HCT116 (cell line): ENCODE measurements around the gene LNP1. TPM values are rescaled to one million over a fixed set of nuclear protein-coding genes. Genes with fewer than 3 reads are reported as not detected.

Experiments
- ATAC-seq: fragments of 200-7000 bp; cut with Tn5 transposase; 2 replicates; pipeline ENCODE4 v1.9.1; 2020; ENCODE audit warnings: mild to moderate bottlenecking, moderate library complexity
- BruUV-seq: library from RNA; stranded (reverse); fragments of 400-500 nt; replicated peaks from 2 replicates; lab custom pipeline; 2021; lab: Mats Ljungman, UMichigan
- CTCF ChIA-PET: fragments of 300-600 bp; sonication (Branson Sonifier 250); formaldehyde crosslinking; loops from one replicate; lab custom pipeline; 2021; ENCODE audit warnings: antibody characterized with exemption; lab: Charles Lee
- POLR2A ChIA-PET: fragments of 300-600, 350-600 bp; sonication (Branson Sonifier 250); formaldehyde crosslinking; loops from one replicate; lab custom pipeline; 2021; ENCODE audit warnings: antibody characterized with exemption; lab: Charles Lee
- RAD21 ChIA-PET, 2 experiments: fragments of 300-600 bp; sonication (Branson Sonifier 250); formaldehyde crosslinking; loops; one replicate each; lab custom pipeline; 2023; ENCODE audit warnings: low total read pairs in 2 of 2; ENCODE audit not compliant: uncharacterized antibody in 2 of 2, unreplicated experiment in 2 of 2, low non-redundant PET in 1 of 2; lab: Charles Lee
- DNase-seq: peaks from one replicate; pipeline ENCODE4 v3.0.0-alpha.2; 2010; ENCODE audit warnings: low read depth, low spot score
- H2AFZ ChIP-seq: fragments of 200-600 bp; shearing (Covaris generic), sonication (generic); 2 replicates; pipeline ENCODE4 v1.6.1; 2017; ENCODE audit warnings: low read depth, mixed run types, mixed read lengths, antibody characterized with exemption, low read length; ENCODE audit not compliant: poor library complexity, severe bottlenecking
- H3K27ac ChIP-seq: 2 replicates; pipeline ENCODE4 v1.5.1; 2012; ENCODE audit warnings: low read depth, low read length
- H3K27me3 ChIP-seq: fragments of 200-600 bp; sonication (generic); 2 replicates; pipeline ENCODE4 v1.6.1; 2016; ENCODE audit warnings: mixed run types, low read length, mixed read lengths; ENCODE audit not compliant: insufficient read depth
- H3K36me3 ChIP-seq, 2 experiments: fragments of 200-500 bp in 1 of 2; fragments of 200-600 bp in 1 of 2; sonication (Bioruptor generic) in 1 of 2; sonication (generic) in 1 of 2; 2 replicates each; pipeline versions ENCODE4 v1.5.1 to v1.6.1; 2014 to 2016; ENCODE audit warnings: low read length in 2 of 2, inconsistent platforms in 1 of 2, mixed read lengths in 1 of 2, mixed run types in 1 of 2; ENCODE audit not compliant: insufficient read depth in 2 of 2, control insufficient read depth in 1 of 2
- H3K4me1 ChIP-seq, 2 experiments: fragments of 200-600 bp in 1 of 2; sonication (generic) in 1 of 2; 2 replicates each; pipeline versions ENCODE4 v1.5.1 to v1.6.1; 2012 to 2017; ENCODE audit warnings: low read length in 2 of 2, inconsistent platforms in 1 of 2, mild to moderate bottlenecking in 1 of 2, mixed read lengths in 1 of 2, mixed run types in 1 of 2, moderate library complexity in 1 of 2; ENCODE audit not compliant: insufficient read depth in 2 of 2, control insufficient read depth in 1 of 2
- H3K4me2 ChIP-seq: fragments of 200-600 bp; sonication (generic); 2 replicates; pipeline ENCODE4 v1.6.1; 2017; ENCODE audit warnings: mixed run types, low read length, mixed read lengths
- H3K4me3 ChIP-seq, 2 experiments: fragments of 200-600 bp in 1 of 2; sonication (generic) in 1 of 2; replicated peaks in 1 of 2; 2 replicates each; pipeline ENCODE4 v1.5.1; 2011 to 2016; ENCODE audit warnings: low read length in 2 of 2, control low read depth in 1 of 2, low read depth in 1 of 2, mild to moderate bottlenecking in 1 of 2, mixed read lengths in 1 of 2, mixed run types in 1 of 2
- H3K79me2 ChIP-seq: fragments of 200-600 bp; sonication (generic); 2 replicates; pipeline ENCODE4 v1.6.1; 2017; ENCODE audit warnings: mild to moderate bottlenecking, mixed run types, low read length, moderate library complexity, mixed read lengths; ENCODE audit not compliant: insufficient read depth
- H3K9ac ChIP-seq: fragments of 200-600 bp; sonication (generic); 2 replicates; pipeline ENCODE4 v1.6.1; 2016; ENCODE audit warnings: low read length, mixed read lengths
- H3K9me2 ChIP-seq: fragments of 200-600 bp; sonication (generic), shearing (Covaris generic); 2 replicates; pipeline ENCODE4 v1.6.1; 2017; ENCODE audit warnings: mixed run types, mild to moderate bottlenecking, moderate library complexity; ENCODE audit not compliant: insufficient read depth
- H3K9me3 ChIP-seq, 2 experiments: fragments of 200-500 bp in 1 of 2; fragments of 200-600 bp in 1 of 2; sonication (Bioruptor generic) in 1 of 2; sonication (generic) in 1 of 2; 2 replicates each; pipeline ENCODE4 v1.6.1; 2014 to 2017; ENCODE audit warnings: low read length in 2 of 2, mixed read lengths in 2 of 2, inconsistent platforms in 1 of 2, low read depth in 1 of 2, mild to moderate bottlenecking in 1 of 2, mixed run types in 1 of 2, moderate library complexity in 1 of 2; ENCODE audit not compliant: control insufficient read depth in 1 of 2, insufficient read depth in 1 of 2
- H4K20me1 ChIP-seq: fragments of 200-600 bp; sonication (generic), shearing (Covaris generic); 2 replicates; pipeline ENCODE4 v1.6.1; 2017; ENCODE audit warnings: mixed run types, mild to moderate bottlenecking, moderate library complexity; ENCODE audit not compliant: insufficient read depth
- CBX3 ChIP-seq: IDR thresholded peaks from 2 replicates; pipeline ENCODE4 v1.6.1; 2012; ENCODE audit warnings: low read depth
- CEBPB ChIP-seq: IDR thresholded peaks from 2 replicates; pipeline ENCODE4 v1.6.1; 2012; ENCODE audit warnings: low read depth
- EGR1 ChIP-seq: IDR thresholded peaks from 2 replicates; pipeline ENCODE4 v1.6.1; 2012; ENCODE audit warnings: low read depth
- ELF1 ChIP-seq: IDR thresholded peaks from 2 replicates; pipeline ENCODE4 v1.6.1; 2012; ENCODE audit warnings: low read depth, borderline replicate concordance
- EZH2 ChIP-seq: fragments of 200-600 bp; sonication (generic); IDR thresholded peaks from 2 replicates; pipeline ENCODE4 v1.6.1; 2017; ENCODE audit warnings: antibody characterized with exemption, mixed run types
- EZH2phosphoT487 ChIP-seq: fragments of 200-600 bp; IDR thresholded peaks from 2 replicates; pipeline ENCODE4 v1.6.1; 2018; ENCODE audit warnings: antibody characterized with exemption, borderline replicate concordance
- FOSL1 ChIP-seq: IDR thresholded peaks from 2 replicates; pipeline ENCODE4 v1.6.1; 2012; ENCODE audit warnings: low read depth
- JUND ChIP-seq: IDR thresholded peaks from 2 replicates; pipeline ENCODE4 v1.6.1; 2012
- RAD21 ChIP-seq: IDR thresholded peaks from 2 replicates; pipeline ENCODE4 v1.6.1; 2012; ENCODE audit warnings: low read depth, mild to moderate bottlenecking
- SP1 ChIP-seq: IDR thresholded peaks from 2 replicates; pipeline ENCODE4 v1.6.1; 2012; ENCODE audit warnings: low read depth
- SRF ChIP-seq: IDR thresholded peaks from 2 replicates; pipeline ENCODE4 v1.6.1; 2012; ENCODE audit warnings: low read depth
- TCF7L2 ChIP-seq: IDR thresholded peaks from 2 replicates; pipeline ENCODE4 v1.7.0; 2011; ENCODE audit warnings: borderline replicate concordance, inconsistent platforms; ENCODE audit not compliant: insufficient read depth, insufficient read length; ENCODE audit errors: extremely low read depth
- YY1 ChIP-seq: IDR thresholded peaks from 2 replicates; pipeline ENCODE4 v1.6.1; 2011; ENCODE audit warnings: low read length, low read depth, moderate library complexity, mild to moderate bottlenecking; ENCODE audit not compliant: insufficient replicate concordance; ENCODE audit errors: extremely low read depth
- ZFX ChIP-seq: fragments of 450-650 bp; IDR thresholded peaks from 2 replicates; pipeline ENCODE4 v1.6.1; 2017
- intact Hi-C: fragments of 100-400 bp; cut with micrococcal nuclease; formaldehyde crosslinking; loops from 2 replicates; pipeline ENCODE4 v1.10.0; 2022
- total RNA-seq: library from RNA; stranded (reverse); gene quantifications from one replicate; pipeline ENCODE4 v1.2.1, GENCODE V29; 2021; ENCODE audit not compliant: unreplicated experiment
- TF ChIP-seq, protein P1 (sequence below): IDR thresholded peaks from 2 replicates; pipeline ENCODE4 v1.6.1; 2012
- TF ChIP-seq, protein P2 (sequence below): IDR thresholded peaks from 2 replicates; pipeline ENCODE4 v1.6.1; 2012; ENCODE audit warnings: low read depth
- TF ChIP-seq, protein P3 (sequence below): IDR thresholded peaks from 2 replicates; pipeline ENCODE4 v1.6.1; 2011; ENCODE audit warnings: mild to moderate bottlenecking, low read length, moderate library complexity; ENCODE audit not compliant: insufficient replicate concordance; ENCODE audit errors: extremely low read depth

The LNP1 gene
- total RNA-seq, 1 experiment from 2014 or later: 1.6 TPM

DNA sequence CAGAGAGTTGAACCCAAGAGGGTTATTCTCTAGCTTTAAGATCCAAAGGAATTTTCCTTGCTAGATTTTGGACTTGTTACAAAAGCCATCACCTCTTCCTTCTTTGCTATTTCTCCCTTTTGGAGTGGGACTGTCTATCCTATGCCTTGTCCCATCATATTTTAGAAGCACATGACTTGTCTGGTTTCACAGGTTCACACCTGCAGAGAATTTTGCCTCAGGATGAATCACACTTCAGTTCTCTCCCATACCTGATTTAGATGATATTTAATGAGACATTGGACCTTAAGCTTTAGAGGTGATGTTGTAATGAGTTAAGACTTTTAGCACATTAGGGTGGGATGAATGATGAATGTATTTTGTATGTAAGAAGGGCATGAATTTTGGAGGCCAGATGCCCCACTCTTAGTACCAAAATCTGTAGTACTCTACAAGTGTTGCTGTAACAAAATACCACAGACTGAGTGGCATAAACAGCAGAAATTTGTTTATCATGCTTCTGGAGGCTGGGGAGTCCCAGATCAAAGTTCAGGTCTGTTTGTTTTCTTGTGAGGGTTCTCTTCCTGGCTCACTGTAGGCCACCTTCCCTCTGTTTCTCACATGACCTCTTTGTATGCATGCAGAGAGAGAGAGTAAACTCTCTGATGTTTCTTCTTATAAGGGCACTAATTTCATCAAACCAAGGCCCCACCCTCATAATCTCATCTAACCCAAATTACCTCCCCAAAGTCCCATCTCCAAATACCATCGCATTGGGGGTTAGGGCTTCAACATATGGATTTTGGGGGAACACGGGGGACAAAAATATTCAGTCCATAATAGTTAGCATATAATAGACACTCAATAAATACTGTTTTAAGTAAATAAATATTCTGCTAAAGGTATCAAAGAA is 10.0 kb downstream of the LNP1 start:
- DNase-seq (no peak), ATAC-seq (no peak)
- no peak overlapping the region for H3K4me2 ChIP-seq
- CTCF ChIA-PET: no interaction called here
- TF ChIP-seq ZFX (no peak), EZH2 (no peak), YY1 (no peak), SP1 (no peak), CBX3 (no peak), TCF7L2 (no peak), RAD21 (no peak), SRF (no peak), FOSL1 (no peak), EGR1 (no peak), JUND (no peak), EZH2phosphoT487 (no peak), ELF1 (no peak), CEBPB (no peak)
- TF ChIP-seq, protein P1, sequence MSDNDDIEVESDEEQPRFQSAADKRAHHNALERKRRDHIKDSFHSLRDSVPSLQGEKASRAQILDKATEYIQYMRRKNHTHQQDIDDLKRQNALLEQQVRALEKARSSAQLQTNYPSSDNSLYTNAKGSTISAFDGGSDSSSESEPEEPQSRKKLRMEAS: no peak
- TF ChIP-seq, protein P2, sequence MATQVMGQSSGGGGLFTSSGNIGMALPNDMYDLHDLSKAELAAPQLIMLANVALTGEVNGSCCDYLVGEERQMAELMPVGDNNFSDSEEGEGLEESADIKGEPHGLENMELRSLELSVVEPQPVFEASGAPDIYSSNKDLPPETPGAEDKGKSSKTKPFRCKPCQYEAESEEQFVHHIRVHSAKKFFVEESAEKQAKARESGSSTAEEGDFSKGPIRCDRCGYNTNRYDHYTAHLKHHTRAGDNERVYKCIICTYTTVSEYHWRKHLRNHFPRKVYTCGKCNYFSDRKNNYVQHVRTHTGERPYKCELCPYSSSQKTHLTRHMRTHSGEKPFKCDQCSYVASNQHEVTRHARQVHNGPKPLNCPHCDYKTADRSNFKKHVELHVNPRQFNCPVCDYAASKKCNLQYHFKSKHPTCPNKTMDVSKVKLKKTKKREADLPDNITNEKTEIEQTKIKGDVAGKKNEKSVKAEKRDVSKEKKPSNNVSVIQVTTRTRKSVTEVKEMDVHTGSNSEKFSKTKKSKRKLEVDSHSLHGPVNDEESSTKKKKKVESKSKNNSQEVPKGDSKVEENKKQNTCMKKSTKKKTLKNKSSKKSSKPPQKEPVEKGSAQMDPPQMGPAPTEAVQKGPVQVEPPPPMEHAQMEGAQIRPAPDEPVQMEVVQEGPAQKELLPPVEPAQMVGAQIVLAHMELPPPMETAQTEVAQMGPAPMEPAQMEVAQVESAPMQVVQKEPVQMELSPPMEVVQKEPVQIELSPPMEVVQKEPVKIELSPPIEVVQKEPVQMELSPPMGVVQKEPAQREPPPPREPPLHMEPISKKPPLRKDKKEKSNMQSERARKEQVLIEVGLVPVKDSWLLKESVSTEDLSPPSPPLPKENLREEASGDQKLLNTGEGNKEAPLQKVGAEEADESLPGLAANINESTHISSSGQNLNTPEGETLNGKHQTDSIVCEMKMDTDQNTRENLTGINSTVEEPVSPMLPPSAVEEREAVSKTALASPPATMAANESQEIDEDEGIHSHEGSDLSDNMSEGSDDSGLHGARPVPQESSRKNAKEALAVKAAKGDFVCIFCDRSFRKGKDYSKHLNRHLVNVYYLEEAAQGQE: no peak
- TF ChIP-seq, protein P3, sequence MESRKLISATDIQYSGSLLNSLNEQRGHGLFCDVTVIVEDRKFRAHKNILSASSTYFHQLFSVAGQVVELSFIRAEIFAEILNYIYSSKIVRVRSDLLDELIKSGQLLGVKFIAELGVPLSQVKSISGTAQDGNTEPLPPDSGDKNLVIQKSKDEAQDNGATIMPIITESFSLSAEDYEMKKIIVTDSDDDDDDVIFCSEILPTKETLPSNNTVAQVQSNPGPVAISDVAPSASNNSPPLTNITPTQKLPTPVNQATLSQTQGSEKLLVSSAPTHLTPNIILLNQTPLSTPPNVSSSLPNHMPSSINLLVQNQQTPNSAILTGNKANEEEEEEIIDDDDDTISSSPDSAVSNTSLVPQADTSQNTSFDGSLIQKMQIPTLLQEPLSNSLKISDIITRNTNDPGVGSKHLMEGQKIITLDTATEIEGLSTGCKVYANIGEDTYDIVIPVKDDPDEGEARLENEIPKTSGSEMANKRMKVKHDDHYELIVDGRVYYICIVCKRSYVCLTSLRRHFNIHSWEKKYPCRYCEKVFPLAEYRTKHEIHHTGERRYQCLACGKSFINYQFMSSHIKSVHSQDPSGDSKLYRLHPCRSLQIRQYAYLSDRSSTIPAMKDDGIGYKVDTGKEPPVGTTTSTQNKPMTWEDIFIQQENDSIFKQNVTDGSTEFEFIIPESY: no peak
- H2AFZ ChIP-seq: no peak overlapping the region
- RAD21 ChIA-PET: no interaction called here
- H3K9me3 ChIP-seq: no peaks in the 10 kb centered on the region
- H3K27me3 ChIP-seq: no peaks in the 10 kb centered on the region
- H3K27ac ChIP-seq: no peak overlapping the region
- H4K20me1 ChIP-seq: no peaks in the 10 kb centered on the region
- H3K79me2 ChIP-seq: no peaks in the 10 kb centered on the region
- H3K4me3 ChIP-seq: no peak overlapping the region
- no peak overlapping the region for H3K9ac ChIP-seq
- intact Hi-C loops: no loop called here
- no TSS peak for BruUV-seq
- no peaks in the 10 kb centered on the region for H3K9me2 ChIP-seq
- POLR2A ChIA-PET: no interaction called here
- no peaks in the 10 kb centered on the region for H3K36me3 ChIP-seq
- no peaks in the 10 kb centered on the region for H3K4me1 ChIP-seq
